Aorta (tissue), 5 donors: ENCODE data around the gene SOS1. TPM values are rescaled to one million over a fixed set of nuclear protein-coding genes. Genes with fewer than 3 reads are reported as not detected.

Experiments
- ATAC-seq: fragments of 200-7000 bp; cut with Tn5 transposase; one replicate; pipeline ENCODE4 v1.9.1; 2022; ENCODE audit warnings: moderate library complexity; ENCODE audit not compliant: low FRiP score
- DNase-seq, 2 donors: peaks; one replicate each; pipeline ENCODE4 v3.0.0-alpha.2; 2020
- H3K27ac ChIP-seq, 2 donors: one replicate each; pipeline ENCODE4 v1.5.1; 2013; ENCODE audit warnings: low read length in 2 of 2, mild to moderate bottlenecking in 2 of 2, moderate library complexity in 2 of 2, control low read depth in 1 of 2, inconsistent platforms in 1 of 2, low read depth in 1 of 2
- H3K27me3 ChIP-seq, 2 donors: one replicate each; pipeline ENCODE4 v1.6.1; 2013; ENCODE audit warnings: control low read depth in 1 of 2, low read length in 1 of 2, mild to moderate bottlenecking in 1 of 2, moderate library complexity in 1 of 2; ENCODE audit not compliant: insufficient read depth in 2 of 2, control insufficient read depth in 1 of 2
- H3K36me3 ChIP-seq, 2 donors: one replicate each; pipeline ENCODE4 v1.6.1; 2013; ENCODE audit warnings: control low read depth in 1 of 2, low read length in 1 of 2, mild to moderate bottlenecking in 1 of 2; ENCODE audit not compliant: insufficient read depth in 2 of 2, control insufficient read depth in 1 of 2
- H3K4me1 ChIP-seq, 2 donors: one replicate each; pipeline ENCODE4 v1.6.1; 2013; ENCODE audit warnings: low read length in 2 of 2, control low read depth in 1 of 2, mild to moderate bottlenecking in 1 of 2, moderate library complexity in 1 of 2; ENCODE audit not compliant: insufficient read depth in 2 of 2, control insufficient read depth in 1 of 2
- H3K4me3 ChIP-seq, 2 donors: one replicate each; pipeline ENCODE4 v1.5.1; 2013; ENCODE audit warnings: low read length in 2 of 2, control low read depth in 1 of 2, mild to moderate bottlenecking in 1 of 2
- H3K9me3 ChIP-seq: one replicate; pipeline ENCODE4 v1.6.1; 2013; ENCODE audit warnings: mild to moderate bottlenecking, low read length; ENCODE audit not compliant: control insufficient read depth
- WGBS, 2 donors: extraction: QIAGEN DNeasy Blood & Tissue Kit; methylation state at CpG; one replicate each; pipeline ENCODE4 v1.1.7; 2013; 5-methylcytosine and 5-hydroxymethylcytosine counted together
- intact Hi-C, 2 donors: fragments of 100-400 bp; cut with DNase I; formaldehyde crosslinking; loops; one replicate each; pipeline versions ENCODE4 v1.14.2 to v1.15.0; 2022
- polyA plus RNA-seq, 2 donors: library from polyadenylated mRNA; stranded (reverse); fragments of 200-250 nt; gene quantifications; one replicate each; pipeline ENCODE4 v1.2.3, GENCODE V29; 2013
- total RNA-seq, 2 donors: library from RNA; stranded (reverse); fragmentation: NEBNext Ultra II Directional; extraction: Animal tissue kit (Norgen Biotek cat#: 25700); gene quantifications; one replicate each; pipeline ENCODE4 v1.2.1, GENCODE V29; 2021
- donor health status: healthy with polysubstance abuse.
- donor health status: Bipolar disorder and iron deficiency.
- donor health status: DM: no; HTN: no; CAD: no.
- donor health status: DM: no; HTN: no; CAD: no.
- donor health status: DM: yes; HTN: yes; CAD: no.

SOS1 gene
- total and polyA plus RNA-seq, 4 donors = 7.6 to 67.9 (median 33.0) TPM

DNA sequence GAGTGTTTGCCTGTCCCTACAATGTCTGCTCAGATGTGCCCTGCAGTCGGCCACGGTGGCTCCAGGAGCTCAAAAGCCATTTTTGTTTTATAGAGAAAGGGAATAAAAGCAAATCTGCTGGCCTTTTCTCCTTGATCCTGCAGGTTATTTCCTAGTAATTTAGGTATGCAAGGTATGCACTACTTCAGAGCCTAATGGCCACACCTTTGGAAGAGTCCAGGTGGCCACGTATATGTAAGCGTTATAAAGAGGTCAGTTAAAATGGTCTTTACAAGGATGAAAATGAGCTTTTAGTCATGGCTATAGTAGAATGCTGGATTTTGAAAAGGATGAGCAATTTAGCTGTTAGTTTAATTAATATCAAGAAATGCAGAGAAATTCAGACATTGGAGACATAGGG lies 149.5 kb downstream of the SOS1 start:
- DNase-seq (no peak), ATAC-seq (no peak)
- 91 to 94% methylated on average over 4 of the region's 4 CpGs for WGBS, 2 donors
- Histone ChIP-seq H3K9me3 (no peaks in the 10 kb centered on the region), H3K4me1 (no peaks in the 10 kb centered on the region), H3K27me3 (no peaks in the 10 kb centered on the region), H3K36me3 (no peaks in the 10 kb centered on the region), H3K4me3 (no peak overlapping the region), H3K27ac (no peak overlapping the region)
- intact Hi-C loops = no loop called here

DNA sequence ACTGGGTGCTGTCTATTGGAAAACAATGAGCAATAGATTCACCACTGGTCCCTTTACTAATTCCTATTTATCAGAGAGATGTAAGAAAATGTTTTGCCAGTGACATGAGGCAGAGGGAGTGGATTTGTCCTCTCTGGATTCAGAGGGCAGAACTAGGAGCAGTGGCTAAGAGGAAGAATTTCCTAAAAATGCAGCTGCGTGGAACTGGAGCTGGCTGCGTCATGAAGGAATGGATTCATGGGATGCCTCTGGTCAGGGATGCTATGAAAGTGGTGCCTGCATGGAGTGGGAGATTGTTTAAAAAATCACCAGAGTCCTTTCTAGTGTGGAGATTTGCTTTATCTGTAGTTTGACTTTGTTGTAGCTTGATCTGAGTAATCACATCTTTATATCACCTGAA lies 152.8 kb downstream of the SOS1 start:
- ATAC-seq (no peak), DNase-seq (no peak)
- intact Hi-C loops = no loop called here
- H3K4me3 ChIP-seq = no peak overlapping the region
- no peaks in the 10 kb centered on the region for H3K4me1 ChIP-seq
- H3K9me3 ChIP-seq = no peaks in the 10 kb centered on the region
- H3K36me3 ChIP-seq = no peaks in the 10 kb centered on the region
- no peaks in the 10 kb centered on the region for H3K27me3 ChIP-seq
- H3K27ac ChIP-seq = no peak overlapping the region
- 87 to 90% methylated on average over 2 of the region's 2 CpGs for WGBS, 2 donors

DNA sequence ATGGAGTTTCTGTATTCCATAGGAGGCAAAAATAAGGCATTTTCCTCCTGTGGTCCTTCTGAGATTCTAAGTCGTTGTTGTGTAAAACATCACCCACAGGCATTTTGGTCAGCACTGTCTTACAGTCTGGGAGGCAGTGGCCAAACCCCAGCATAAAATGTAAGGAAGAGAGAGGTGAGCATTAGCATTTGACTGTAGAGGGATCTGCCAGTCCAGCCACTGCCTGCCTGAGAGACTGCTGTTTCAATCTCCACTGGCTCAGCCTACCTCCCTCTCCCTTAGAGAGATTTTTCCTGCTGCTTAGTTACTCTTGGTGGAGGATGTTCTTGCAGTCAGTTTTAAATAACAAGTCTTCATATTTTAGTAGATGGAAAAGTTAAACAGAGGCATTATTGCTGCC lies 154.2 kb downstream of the SOS1 start:
- no peak for DNase-seq
- intact Hi-C loops = no loop called here
- H3K27me3 ChIP-seq = no peaks in the 10 kb centered on the region
- H3K4me3 ChIP-seq = no peak overlapping the region
- H3K36me3 ChIP-seq = no peaks in the 10 kb centered on the region
- ATAC-seq = no peak
- WGBS, 2 donors = 67 to 70% methylated on average over 1 of the region's 1 CpG
- H3K27ac ChIP-seq = no peak overlapping the region
- H3K4me1 ChIP-seq = no peaks in the 10 kb centered on the region
- no peaks in the 10 kb centered on the region for H3K9me3 ChIP-seq

DNA sequence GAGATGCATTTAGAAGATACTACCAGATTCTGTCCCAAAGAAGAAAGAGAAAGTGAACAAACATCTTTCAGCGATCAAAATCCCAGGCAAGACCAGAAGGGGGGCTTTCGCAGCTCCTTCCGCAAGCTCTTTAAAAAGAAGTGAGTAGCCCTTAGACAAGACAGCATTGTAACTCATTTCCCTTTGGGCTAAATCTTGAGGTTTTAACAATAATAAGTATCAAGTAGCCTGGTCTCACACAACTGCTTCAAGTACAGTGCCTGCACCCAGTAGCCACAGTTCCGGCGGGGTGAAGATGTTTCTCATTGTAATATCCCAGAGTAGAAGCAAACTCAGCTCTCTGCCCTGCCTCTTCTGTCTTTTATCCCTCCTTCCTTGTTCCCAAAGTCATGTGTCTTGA lies 154.8 kb downstream of the SOS1 start:
- ATAC-seq (no peak), DNase-seq (no peak)
- 93 to 96% methylated on average over 5 of the region's 5 CpGs for WGBS, 2 donors
- intact Hi-C loops = no loop called here
- no peaks in the 10 kb centered on the region for H3K9me3 ChIP-seq
- H3K4me3 ChIP-seq = no peak overlapping the region
- H3K27ac ChIP-seq = no peak overlapping the region
- H3K36me3 ChIP-seq = no peaks in the 10 kb centered on the region
- no peaks in the 10 kb centered on the region for H3K27me3 ChIP-seq
- H3K4me1 ChIP-seq = no peaks in the 10 kb centered on the region

DNA sequence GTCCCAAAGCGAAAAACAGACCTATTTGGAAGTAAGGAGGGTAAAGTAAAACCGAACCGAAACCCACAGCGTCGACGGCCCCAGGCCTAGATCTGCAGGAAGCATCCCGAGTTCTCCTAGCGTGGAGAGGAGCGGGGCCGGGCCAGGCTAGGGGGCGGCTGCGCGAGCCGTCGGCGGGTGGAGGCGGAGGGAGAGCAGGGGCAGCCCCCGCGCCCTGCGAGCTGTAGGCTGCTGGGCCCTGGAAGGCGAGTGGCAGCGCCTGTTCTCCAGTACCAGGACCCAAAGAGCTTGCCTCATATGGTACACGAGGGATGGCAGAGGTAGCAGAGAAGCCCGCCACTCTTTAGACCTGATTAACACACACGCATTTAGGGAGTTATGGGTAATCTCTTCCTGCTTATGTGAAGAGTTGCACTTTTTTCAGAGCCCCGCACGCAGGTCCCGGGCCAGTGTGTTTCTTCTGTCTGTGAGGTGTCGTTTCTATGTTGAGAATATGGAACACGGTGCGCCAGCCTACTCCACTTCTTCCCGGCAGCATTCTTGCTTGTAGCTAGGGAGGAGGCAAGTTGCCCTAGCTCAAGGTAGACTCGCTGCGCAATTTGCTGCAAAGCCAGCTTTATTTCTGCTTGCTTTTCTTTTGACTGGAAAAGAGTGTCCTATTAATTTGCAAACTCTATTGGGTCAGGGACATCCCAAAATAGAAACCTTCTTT lies 160.1 kb downstream of the SOS1 start:
- DNase-seq (peak; percentile 51 to 77), ATAC-seq (no peak)
- H3K27ac ChIP-seq = no peak overlapping the region
- no peaks in the 10 kb centered on the region for H3K36me3 ChIP-seq
- H3K4me3 ChIP-seq = no peak overlapping the region
- H3K9me3 ChIP-seq = no peaks in the 10 kb centered on the region
- no peaks in the 10 kb centered on the region for H3K4me1 ChIP-seq
- intact Hi-C loops = no loop called here
- 46 to 47% methylated on average over 34 of the region's 34 CpGs for WGBS, 2 donors
- no peaks in the 10 kb centered on the region for H3K27me3 ChIP-seq

DNA sequence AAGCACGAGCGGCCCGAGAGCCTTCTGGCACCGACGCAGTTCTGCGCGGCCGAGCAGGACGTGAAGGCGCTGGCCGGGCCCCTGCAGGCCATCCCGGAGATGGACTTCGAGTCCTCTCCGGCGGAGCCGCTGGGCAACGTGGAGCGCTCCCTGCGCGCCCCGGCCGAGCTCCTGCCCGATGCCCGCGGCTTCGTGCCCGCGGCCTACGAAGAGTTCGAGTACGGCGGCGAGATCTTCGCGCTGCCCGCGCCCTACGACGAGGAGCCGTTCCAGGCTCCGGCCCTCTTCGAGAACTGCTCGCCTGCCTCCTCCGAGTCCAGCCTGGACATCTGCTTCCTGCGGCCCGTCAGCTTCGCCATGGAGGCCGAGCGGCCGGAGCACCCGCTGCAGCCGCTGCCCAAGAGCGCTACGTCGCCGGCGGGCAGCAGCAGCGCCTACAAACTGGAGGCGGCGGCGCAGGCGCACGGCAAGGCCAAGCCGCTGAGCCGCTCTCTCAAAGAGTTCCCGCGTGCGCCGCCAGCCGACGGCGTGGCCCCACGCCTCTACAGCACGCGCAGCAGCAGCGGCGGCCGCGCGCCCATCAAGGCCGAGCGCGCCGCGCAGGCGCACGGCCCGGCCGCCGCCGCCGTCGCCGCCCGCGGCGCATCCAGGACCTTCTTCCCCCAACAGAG lies 160.8 kb downstream of the SOS1 start:
- ATAC-seq (peak; percentile 94), DNase-seq (peak; percentile 90 to 92)
- intact Hi-C loops = no loop called here
- Histone ChIP-seq H3K4me1 (no peaks in the 10 kb centered on the region), H3K9me3 (no peaks in the 10 kb centered on the region), H3K36me3 (no peaks in the 10 kb centered on the region), H3K27ac (no peak overlapping the region), H3K4me3 (no peak overlapping the region), H3K27me3 (no peaks in the 10 kb centered on the region)
- 4% methylated on average over 86 to 97 of the region's 97 CpGs for WGBS, 2 donors

DNA sequence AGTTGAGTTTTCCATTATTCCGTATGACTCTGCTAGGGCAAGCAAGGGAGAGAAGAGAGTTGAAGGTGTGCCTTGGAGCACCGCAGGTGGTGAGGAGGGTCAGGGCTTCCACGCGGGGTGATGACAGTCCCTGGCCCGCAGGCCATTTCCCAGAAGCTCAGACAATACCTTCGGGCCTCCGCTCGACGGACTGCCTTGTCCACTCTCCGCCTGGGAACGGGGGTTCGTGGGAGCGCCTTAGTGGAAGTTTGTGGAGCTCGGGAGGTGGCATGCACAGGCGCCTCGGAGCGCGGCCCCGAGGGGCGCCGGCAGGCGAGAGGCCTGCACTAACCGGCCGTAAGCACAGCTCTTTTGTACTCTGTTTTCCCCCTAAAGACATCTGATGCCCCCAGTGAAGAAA lies 161.4 kb downstream of the SOS1 start:
- H3K4me3 ChIP-seq = no peak overlapping the region
- ATAC-seq (peak; percentile 5), DNase-seq (peak in 1 of 2 donors; percentile 46)

DNA sequence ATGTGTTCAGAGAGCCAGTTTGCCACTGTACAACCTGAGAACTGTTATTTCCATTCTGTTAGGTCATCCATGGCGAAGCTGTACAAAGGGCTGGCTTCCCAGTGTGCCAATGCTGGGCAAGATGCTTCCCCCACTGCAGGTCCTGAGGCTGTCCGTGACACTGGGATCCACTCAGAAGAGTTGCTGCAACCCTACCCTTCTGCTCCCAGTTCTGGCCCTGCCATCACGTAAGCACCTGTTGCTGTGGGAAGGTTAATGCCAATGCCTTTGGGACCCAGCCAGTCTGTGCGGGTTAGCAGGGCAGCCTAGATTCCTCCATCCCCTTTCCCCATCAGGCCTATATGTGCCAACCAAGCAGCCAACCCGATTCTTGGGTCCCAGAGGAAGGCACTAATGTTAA lies 162.9 kb downstream of the SOS1 start:
- intact Hi-C loops = no loop called here
- no peak for DNase-seq

More for the DNA sequence above, 161.4 kb downstream of the SOS1 start:
- intact Hi-C loops = no loop called here
- no peak overlapping the region for H3K27ac ChIP-seq
- no peaks in the 10 kb centered on the region for H3K4me1 ChIP-seq
- H3K36me3 ChIP-seq = no peaks in the 10 kb centered on the region
- WGBS, 2 donors = 76% methylated on average over 24 of the region's 24 CpGs
- H3K9me3 ChIP-seq = no peaks in the 10 kb centered on the region
- H3K27me3 ChIP-seq = no peaks in the 10 kb centered on the region

DNA sequence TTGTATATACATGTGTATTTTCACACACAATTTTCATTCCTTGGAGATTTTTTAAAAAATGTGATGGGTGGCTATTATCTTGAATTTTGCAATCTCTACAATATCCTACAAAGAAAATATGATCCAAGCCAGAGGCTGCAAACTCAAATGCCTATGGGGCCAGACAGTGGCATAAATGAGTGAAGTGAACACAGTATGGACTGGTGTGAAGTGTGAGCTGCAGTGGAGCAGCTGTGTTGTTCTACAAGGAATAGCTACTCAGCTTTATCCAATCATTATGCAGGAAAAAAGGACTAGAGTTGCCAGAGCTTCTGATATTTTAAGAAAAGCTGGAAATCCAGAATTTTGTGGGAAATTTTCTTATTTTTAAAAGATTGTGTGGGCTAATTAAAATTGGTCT lies 169.1 kb downstream of the SOS1 start:
- Histone ChIP-seq H3K27ac (no peak overlapping the region), H3K9me3 (no peaks in the 10 kb centered on the region), H3K4me1 (no peaks in the 10 kb centered on the region), H3K27me3 (no peaks in the 10 kb centered on the region), H3K4me3 (no peak overlapping the region), H3K36me3 (no peaks in the 10 kb centered on the region)
- no peak for DNase-seq
- intact Hi-C loops = no loop called here
- ATAC-seq = no peak

More for the DNA sequence above, 162.9 kb downstream of the SOS1 start:
- H3K9me3 ChIP-seq = no peaks in the 10 kb centered on the region
- 95 to 97% methylated on average over 5 of the region's 5 CpGs for WGBS, 2 donors
- no peaks in the 10 kb centered on the region for H3K4me1 ChIP-seq
- H3K27ac ChIP-seq = no peak overlapping the region
- no peak for ATAC-seq
- no peak overlapping the region for H3K4me3 ChIP-seq
- no peaks in the 10 kb centered on the region for H3K27me3 ChIP-seq
- H3K36me3 ChIP-seq = no peaks in the 10 kb centered on the region
